NCI-H2196 (cell line): ENCODE data around the gene SEMA4D.

ENCODE experiments used
- DNase-seq: peaks from one replicate; lab custom pipeline; 2025; ENCODE audit not compliant: unreplicated experiment; lab: John Stamatoyannopoulos, UW

Gene SEMA4D

GRCh38 chr9:89502038-89502601 lies 4.2 kb upstream of the SEMA4D start:
- DNase-seq = no peak

GRCh38 chr9:89501311-89501898 lies 3.5 kb upstream of the SEMA4D start:
- DNase-seq = no peak

GRCh38 chr9:89500008-89500407 lies 2.1 kb upstream of the SEMA4D start:
- no peak for DNase-seq

- DNase-seq = no peak
These were observed 1.1 kb upstream of the SEMA4D start for GRCh38 chr9:89498852-89499480.

GRCh38 chr9:89497257-89497963 lies 503 bp downstream of the SEMA4D start:
- no peak for DNase-seq

- no peak for DNase-seq
These were observed 1.2 kb downstream of the SEMA4D start for GRCh38 chr9:89496645-89497256.

GRCh38 chr9:89495824-89496560 lies 1.9 kb downstream of the SEMA4D start:
- DNase-seq = no peak

GRCh38 chr9:89494199-89494598 lies 3.7 kb downstream of the SEMA4D start:
- DNase-seq = no peak

GRCh38 chr9:89493671-89494070 lies 4.2 kb downstream of the SEMA4D start:
- DNase-seq = no peak

- no peak for DNase-seq
These were observed 4.7 kb downstream of the SEMA4D start for GRCh38 chr9:89493181-89493580.

GRCh38 chr9:89492586-89492985 lies 5.3 kb downstream of the SEMA4D start:
- DNase-seq = no peak

- DNase-seq = no peak
These were observed 6.2 kb downstream of the SEMA4D start for GRCh38 chr9:89491694-89492093.

GRCh38 chr9:89489548-89490530 lies 8.1 kb downstream of the SEMA4D start:
- no peak for DNase-seq

- no peak for DNase-seq
These were observed 9.0 kb downstream of the SEMA4D start for GRCh38 chr9:89488936-89489335.

- DNase-seq = no peak
These were observed 9.8 kb downstream of the SEMA4D start for GRCh38 chr9:89488131-89488530.

GRCh38 chr9:89486681-89487080 lies 11.2 kb downstream of the SEMA4D start:
- DNase-seq = no peak

GRCh38 chr9:89484475-89485404 lies 13.2 kb downstream of the SEMA4D start:
- DNase-seq = no peak

GRCh38 chr9:89483592-89484474 lies 14.1 kb downstream of the SEMA4D start:
- DNase-seq = no peak
